Activated CD4-positive, alpha-beta memory T cell treated with anti-CD3 and anti-CD28 coated beads, Interleukin-2, amount 10 ng/mL, durations not matched to agents 7 days and 5 days (primary cell): ENCODE results near the gene USH2A. TPM values are rescaled to one million over a fixed set of nuclear protein-coding genes. Genes with fewer than 3 reads are reported as not detected.

Source experiments
- CTCF ChIA-PET: fragments of 350-600 bp; sonication (Branson Sonifier 250); formaldehyde crosslinking; loops from one replicate; lab custom pipeline; 2021; ENCODE audit warnings: antibody characterized with exemption, inconsistent platforms; lab: Charles Lee
- POLR2A ChIA-PET: fragments of 350-600 bp; sonication (Branson Sonifier 250); formaldehyde crosslinking; loops from one replicate; lab custom pipeline; 2021; ENCODE audit warnings: antibody characterized with exemption; lab: Charles Lee
- DNase-seq: peaks from one replicate; pipeline ENCODE4 v3.0.0-alpha.2; 2020
- H3K27ac Mint-ChIP-seq: one replicate; pipeline ENCODE4 v1.8.0; 2021; ENCODE audit warnings: mild to moderate bottlenecking, mixed read lengths
- H3K27me3 Mint-ChIP-seq: one replicate; pipeline ENCODE4 v1.8.0; 2021; ENCODE audit warnings: mixed read lengths
- H3K36me3 Mint-ChIP-seq: one replicate; pipeline ENCODE4 v1.8.0; 2021; ENCODE audit warnings: low read depth, mixed read lengths
- H3K4me1 Mint-ChIP-seq: one replicate; pipeline ENCODE4 v1.8.0; 2021; ENCODE audit warnings: mixed read lengths
- H3K4me3 Mint-ChIP-seq: one replicate; pipeline ENCODE4 v1.8.0; 2021; ENCODE audit warnings: mild to moderate bottlenecking, mixed read lengths
- H3K9me3 Mint-ChIP-seq: one replicate; pipeline ENCODE4 v1.8.0; 2021; ENCODE audit warnings: mixed read lengths
- total RNA-seq, 2 experiments: library from RNA; stranded (reverse); gene quantifications; one replicate each; pipeline ENCODE4 v1.2.3, GENCODE V29; 2021

The USH2A gene
- total RNA-seq, 2 experiments from 2014 or later = not detected

GRCh38 chr1:215600258-215600792 lies 822.9 kb downstream of the USH2A start:
- CTCF ChIA-PET = no interaction called here
- H3K27ac Mint-ChIP-seq = no peak overlapping the region

GRCh38 chr1:215599418-215600074 lies 823.7 kb downstream of the USH2A start:
- Mint-ChIP-seq H3K9me3 (no peaks in the 10 kb centered on the region), H3K27me3 (no peaks in the 10 kb centered on the region), H3K4me1 (no peaks in the 10 kb centered on the region), H3K27ac (no peak overlapping the region), H3K36me3 (no peaks in the 10 kb centered on the region), H3K4me3 (no peak overlapping the region)
- ChIA-PET POLR2A (no interaction called here), CTCF (no interaction called here)
- DNase-seq = no peak

More at GRCh38 chr1:215600258-215600792, 822.9 kb downstream of the USH2A start:
- POLR2A ChIA-PET = no interaction called here
- no peaks in the 10 kb centered on the region for H3K27me3 Mint-ChIP-seq
- no peaks in the 10 kb centered on the region for H3K4me1 Mint-ChIP-seq
- H3K4me3 Mint-ChIP-seq = no peak overlapping the region
- no peaks in the 10 kb centered on the region for H3K9me3 Mint-ChIP-seq
- no peak for DNase-seq
- H3K36me3 Mint-ChIP-seq = no peaks in the 10 kb centered on the region

- Mint-ChIP-seq H3K27ac (no peak overlapping the region), H3K4me3 (no peak overlapping the region), H3K36me3 (no peaks in the 10 kb centered on the region), H3K9me3 (no peaks in the 10 kb centered on the region), H3K27me3 (no peaks in the 10 kb centered on the region), H3K4me1 (peaks cover 5% of the 10 kb centered on the region)
- no peak for DNase-seq
- POLR2A ChIA-PET = no interaction called here
- CTCF ChIA-PET = no interaction called here
Observed at GRCh38 chr1:215597961-215598360, 825.3 kb downstream of the USH2A start.

GRCh38 chr1:215595231-215595630 lies 828.0 kb downstream of the USH2A start:
- Mint-ChIP-seq H3K27me3 (no peaks in the 10 kb centered on the region), H3K27ac (no peak overlapping the region), H3K4me1 (peaks cover 10% of the 10 kb centered on the region), H3K9me3 (no peaks in the 10 kb centered on the region), H3K4me3 (no peak overlapping the region), H3K36me3 (no peaks in the 10 kb centered on the region)
- DNase-seq = no peak
- POLR2A ChIA-PET = no interaction called here
- CTCF ChIA-PET = interaction anchor here (1.5 kb wide), 1 partner anchor 12 kb away, joined by 6 read pairs; no protein-coding TSS in a partner anchor

GRCh38 chr1:215594640-215595039 lies 828.6 kb downstream of the USH2A start:
- ChIA-PET POLR2A (no interaction called here), CTCF (interaction anchor here (1.5 kb wide), 1 partner anchor 12 kb away, joined by 6 read pairs; no protein-coding TSS in a partner anchor)
- Mint-ChIP-seq H3K4me3 (no peak overlapping the region), H3K9me3 (no peaks in the 10 kb centered on the region), H3K36me3 (no peaks in the 10 kb centered on the region), H3K4me1 (peaks cover 10% of the 10 kb centered on the region), H3K27me3 (no peaks in the 10 kb centered on the region), H3K27ac (no peak overlapping the region)
- no peak for DNase-seq

GRCh38 chr1:215590779-215591491 lies 832.3 kb downstream of the USH2A start:
- DNase-seq = no peak
- Mint-ChIP-seq H3K4me1 (peaks cover 10% of the 10 kb centered on the region), H3K4me3 (no peak overlapping the region), H3K27me3 (no peaks in the 10 kb centered on the region), H3K36me3 (no peaks in the 10 kb centered on the region), H3K27ac (no peak overlapping the region), H3K9me3 (no peaks in the 10 kb centered on the region)
- ChIA-PET CTCF (interaction anchor here (0.7 kb wide), 1 partner anchor 24 kb away, joined by 4 read pairs; the partner anchor contains the start of gene KCTD3), POLR2A (no interaction called here)

GRCh38 chr1:215589650-215590435 lies 833.4 kb downstream of the USH2A start:
- Mint-ChIP-seq H3K4me1 (peaks cover 10% of the 10 kb centered on the region), H3K27ac (no peak overlapping the region), H3K27me3 (no peaks in the 10 kb centered on the region), H3K4me3 (no peak overlapping the region), H3K36me3 (no peaks in the 10 kb centered on the region), H3K9me3 (no peaks in the 10 kb centered on the region)
- DNase-seq = no peak
- POLR2A ChIA-PET = no interaction called here
- CTCF ChIA-PET = no interaction called here

GRCh38 chr1:215584389-215584788 lies 838.9 kb downstream of the USH2A start:
- no peaks in the 10 kb centered on the region for H3K9me3 Mint-ChIP-seq
- H3K27me3 Mint-ChIP-seq = no peaks in the 10 kb centered on the region
- no peaks in the 10 kb centered on the region for H3K4me1 Mint-ChIP-seq
- no peaks in the 10 kb centered on the region for H3K36me3 Mint-ChIP-seq
- CTCF ChIA-PET = no interaction called here
- no peak overlapping the region for H3K4me3 Mint-ChIP-seq
- POLR2A ChIA-PET = no interaction called here
- DNase-seq = no peak
- H3K27ac Mint-ChIP-seq = no peak overlapping the region

- Mint-ChIP-seq H3K9me3 (no peaks in the 10 kb centered on the region), H3K27me3 (no peaks in the 10 kb centered on the region), H3K36me3 (peaks cover 3% of the 10 kb centered on the region), H3K27ac (no peak overlapping the region), H3K4me3 (no peak overlapping the region), H3K4me1 (no peaks in the 10 kb centered on the region)
- ChIA-PET POLR2A (no interaction called here), CTCF (no interaction called here)
- DNase-seq = no peak
Observed at GRCh38 chr1:215583185-215583749, 840.0 kb downstream of the USH2A start.

- POLR2A ChIA-PET = no interaction called here
- CTCF ChIA-PET = no interaction called here
- no peak overlapping the region for H3K27ac Mint-ChIP-seq
Observed at GRCh38 chr1:215581896-215582295, 841.4 kb downstream of the USH2A start.

More at GRCh38 chr1:215581896-215582295, 841.4 kb downstream of the USH2A start:
- H3K27me3 Mint-ChIP-seq = no peaks in the 10 kb centered on the region
- H3K4me3 Mint-ChIP-seq = no peak overlapping the region
- no peaks in the 10 kb centered on the region for H3K9me3 Mint-ChIP-seq
- H3K36me3 Mint-ChIP-seq = peaks cover 3% of the 10 kb centered on the region
- no peak for DNase-seq
- H3K4me1 Mint-ChIP-seq = no peaks in the 10 kb centered on the region
